Stimulated activated CD4-positive, alpha-beta T cell treated with anti-CD3 and anti-CD28 coated beads, Interleukin-4, amount 100 ng/mL, for 24 hours (primary cell): Measurements from ENCODE around the gene PSTPIP2.
"Not testable (repeated sequence)": the region's sequence is repeated elsewhere in the genome, so short reads cannot be mapped to it uniquely, and the experiment has no call there.

Experiments
- DNase-seq: peaks from one replicate; pipeline ENCODE4 v3.0.0-alpha.2; 2020

Gene PSTPIP2

GRCh38 chr18:46071653-46072375 lies at the start of gene PSTPIP2:
Gene PSTPIP2, minus strand, starts transcription at chr18:46072260. Its CDS starts 72 bp downstream, at chr18:46072188.
- peak; percentile 70 for DNase-seq

GRCh38 chr18:46113751-46114150 lies 41.7 kb upstream of the PSTPIP2 start:
- DNase-seq: no peak

- no peak for DNase-seq
Observed at GRCh38 chr18:46110406-46110805, 38.3 kb upstream of the PSTPIP2 start.

GRCh38 chr18:46109386-46109785 lies 37.3 kb upstream of the PSTPIP2 start:
- no peak for DNase-seq

GRCh38 chr18:46104128-46104911 lies 32.3 kb upstream of the PSTPIP2 start, which contains the start of gene HAUS1:
Gene HAUS1, plus strand, starts transcription at chr18:46104385. Its CDS starts 27 bp downstream, at chr18:46104412.
- peak; percentile 88 for DNase-seq

GRCh38 chr18:46099463-46099862 lies 27.4 kb upstream of the PSTPIP2 start:
- no peak for DNase-seq

GRCh38 chr18:46098616-46098933 lies 26.5 kb upstream of the PSTPIP2 start:
- DNase-seq: no peak

GRCh38 chr18:46097801-46098615 lies 25.9 kb upstream of the PSTPIP2 start, which contains the start of gene ATP5F1A:
Gene ATP5F1A, minus strand, starts transcription at chr18:46098296. Its CDS starts 65 bp downstream, at chr18:46098231.
- peak; percentile 88 for DNase-seq

GRCh38 chr18:46097431-46097800 lies 25.4 kb upstream of the PSTPIP2 start:
- no peak for DNase-seq

GRCh38 chr18:46096651-46097300 lies 24.7 kb upstream of the PSTPIP2 start:
- no peak for DNase-seq

- no peak for DNase-seq
Observed at GRCh38 chr18:46095532-46095931, 23.5 kb upstream of the PSTPIP2 start.

- DNase-seq: not testable (repeated sequence)
Observed at GRCh38 chr18:46088501-46088900, 16.4 kb upstream of the PSTPIP2 start.

GRCh38 chr18:46084431-46084830 lies 12.4 kb upstream of the PSTPIP2 start:
- no peak for DNase-seq

- no peak for DNase-seq
Observed at GRCh38 chr18:46080156-46080555, 8.1 kb upstream of the PSTPIP2 start.

GRCh38 chr18:46079336-46079735 lies 7.3 kb upstream of the PSTPIP2 start:
- no peak for DNase-seq

- DNase-seq: peak; percentile 70
Observed at GRCh38 chr18:46073474-46074331, 1.6 kb upstream of the PSTPIP2 start.

- no peak for DNase-seq
Observed at GRCh38 chr18:46072959-46073358, 899 bp upstream of the PSTPIP2 start.

- DNase-seq: no peak
Observed at GRCh38 chr18:46072376-46072867, 362 bp upstream of the PSTPIP2 start.

GRCh38 chr18:46070815-46071652 lies 1.0 kb downstream of the PSTPIP2 start:
- no peak for DNase-seq

GRCh38 chr18:46070232-46070631 lies 1.8 kb downstream of the PSTPIP2 start:
- DNase-seq: no peak

- DNase-seq: no peak
Observed at GRCh38 chr18:46069524-46069923, 2.5 kb downstream of the PSTPIP2 start.
